Mesothelial cell of epicardium (in vitro differentiated cells): ENCODE results near the gene PLCB4. TPM values are rescaled to one million over a fixed set of nuclear protein-coding genes. Genes with fewer than 3 reads are reported as not detected.

ENCODE experiments used
- DNase-seq, 2 experiments: peaks; one replicate each; pipeline ENCODE4 v3.0.0; 2021; ENCODE audit warnings: low spot score in 2 of 2; ENCODE audit not compliant: unreplicated experiment in 2 of 2
- H3K27ac Mint-ChIP-seq: 2 replicates; pipeline ENCODE4 v1.8.0; 2021; ENCODE audit warnings: mixed read lengths
- H3K27me3 Mint-ChIP-seq: 2 replicates; pipeline ENCODE4 v1.8.0; 2021; ENCODE audit warnings: low read depth, mixed read lengths
- H3K36me3 Mint-ChIP-seq: 2 replicates; pipeline ENCODE4 v1.8.0; 2021; ENCODE audit warnings: mixed read lengths
- H3K4me1 Mint-ChIP-seq: 2 replicates; pipeline ENCODE4 v1.8.0; 2021; ENCODE audit warnings: mixed read lengths
- H3K4me3 Mint-ChIP-seq: 2 replicates; pipeline ENCODE4 v1.8.0; 2021; ENCODE audit warnings: mild to moderate bottlenecking, moderate library complexity, mixed read lengths
- H3K9me3 Mint-ChIP-seq: 2 replicates; pipeline ENCODE4 v1.8.0; 2021; ENCODE audit warnings: mixed read lengths
- total RNA-seq: library from RNA; stranded (reverse); gene quantifications from 3 replicates; pipeline ENCODE4 v1.2.1, GENCODE V29; 2021
- TF ChIP-seq, protein P1 (sequence below): fragments of 200-600 bp; sonication (generic); IDR thresholded peaks from one replicate; pipeline ENCODE4 v1.5.0; 2021; ENCODE audit warnings: antibody characterized with exemption; ENCODE audit not compliant: unreplicated experiment

PLCB4 gene
- total RNA-seq, 1 donor from 2014 or later, result 14.0 TPM

DNA sequence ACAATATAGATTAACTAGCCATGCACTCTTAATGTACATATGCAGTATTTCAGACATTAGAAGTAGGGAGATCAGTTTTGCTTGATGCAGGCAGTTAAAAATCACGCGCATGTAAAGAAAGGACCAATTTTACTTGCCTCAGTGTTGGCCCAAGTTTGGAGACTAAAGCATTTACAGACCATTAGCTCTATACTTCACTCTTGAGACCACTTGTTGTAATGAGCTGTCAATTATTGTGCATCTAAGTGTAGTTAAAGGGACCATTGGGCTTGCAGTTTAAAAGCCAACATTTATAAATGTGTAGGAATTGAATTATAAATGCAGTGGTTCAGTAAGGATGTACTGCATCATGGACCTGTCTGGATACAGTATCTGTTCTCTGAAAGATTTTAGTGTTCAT is 53.7 kb downstream of the PLCB4 start:
- H3K36me3 Mint-ChIP-seq, result no peaks in the 10 kb centered on the region
- TF ChIP-seq, protein P1, sequence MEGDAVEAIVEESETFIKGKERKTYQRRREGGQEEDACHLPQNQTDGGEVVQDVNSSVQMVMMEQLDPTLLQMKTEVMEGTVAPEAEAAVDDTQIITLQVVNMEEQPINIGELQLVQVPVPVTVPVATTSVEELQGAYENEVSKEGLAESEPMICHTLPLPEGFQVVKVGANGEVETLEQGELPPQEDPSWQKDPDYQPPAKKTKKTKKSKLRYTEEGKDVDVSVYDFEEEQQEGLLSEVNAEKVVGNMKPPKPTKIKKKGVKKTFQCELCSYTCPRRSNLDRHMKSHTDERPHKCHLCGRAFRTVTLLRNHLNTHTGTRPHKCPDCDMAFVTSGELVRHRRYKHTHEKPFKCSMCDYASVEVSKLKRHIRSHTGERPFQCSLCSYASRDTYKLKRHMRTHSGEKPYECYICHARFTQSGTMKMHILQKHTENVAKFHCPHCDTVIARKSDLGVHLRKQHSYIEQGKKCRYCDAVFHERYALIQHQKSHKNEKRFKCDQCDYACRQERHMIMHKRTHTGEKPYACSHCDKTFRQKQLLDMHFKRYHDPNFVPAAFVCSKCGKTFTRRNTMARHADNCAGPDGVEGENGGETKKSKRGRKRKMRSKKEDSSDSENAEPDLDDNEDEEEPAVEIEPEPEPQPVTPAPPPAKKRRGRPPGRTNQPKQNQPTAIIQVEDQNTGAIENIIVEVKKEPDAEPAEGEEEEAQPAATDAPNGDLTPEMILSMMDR, result no peak

DNA sequence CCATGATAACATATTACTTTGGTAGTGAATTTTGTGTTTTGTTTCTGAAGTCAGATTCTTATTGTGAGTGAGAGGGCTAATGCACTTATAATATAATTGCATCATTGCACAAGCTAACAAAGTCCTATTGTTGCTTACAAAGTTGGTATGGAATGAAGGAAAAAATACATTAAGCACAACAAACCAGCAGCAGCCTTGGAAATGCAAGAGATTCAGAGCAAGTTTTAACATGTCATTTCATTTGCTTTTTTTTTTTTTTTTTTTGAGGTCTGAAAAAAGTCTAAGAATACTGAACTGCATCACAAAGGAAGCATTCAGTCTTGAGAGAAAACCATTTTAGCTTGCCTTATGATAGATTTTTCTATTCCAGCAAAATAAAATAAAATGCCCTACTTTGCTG is 57.6 kb downstream of the PLCB4 start:
- Mint-ChIP-seq H3K27ac (peak overlapping the region; percentile 75), H3K36me3 (peaks cover 1% of the 10 kb centered on the region), H3K9me3 (no peaks in the 10 kb centered on the region), H3K27me3 (no peaks in the 10 kb centered on the region), H3K4me3 (no peak overlapping the region), H3K4me1 (peaks cover 29% of the 10 kb centered on the region)
- no peak for DNase-seq
- TF ChIP-seq, protein P1, result no peak

More for the DNA sequence above, 53.7 kb downstream of the PLCB4 start:
- no peak for DNase-seq
- Mint-ChIP-seq H3K27me3 (no peaks in the 10 kb centered on the region), H3K27ac (no peak overlapping the region), H3K4me3 (no peak overlapping the region), H3K9me3 (no peaks in the 10 kb centered on the region), H3K4me1 (peaks cover 23% of the 10 kb centered on the region)

DNA sequence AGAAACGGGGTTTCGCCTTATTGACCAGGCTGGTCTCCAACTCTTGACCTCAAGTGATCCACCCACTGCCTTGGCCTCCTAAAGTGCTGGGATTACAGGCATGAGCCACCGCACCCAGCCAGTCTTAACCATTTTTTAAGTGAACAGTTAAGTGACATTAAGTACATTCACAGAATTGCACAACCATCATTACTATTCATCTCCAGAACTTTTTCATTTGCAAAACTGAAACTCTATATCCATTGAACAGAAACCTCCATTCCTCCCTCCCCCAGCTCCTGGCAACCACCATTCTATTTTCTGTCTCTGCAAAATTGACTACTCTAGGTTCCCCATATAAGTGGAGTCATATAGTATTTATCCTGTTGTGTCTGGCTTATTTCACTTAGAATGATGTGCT is 59.7 kb downstream of the PLCB4 start:
- Mint-ChIP-seq H3K4me3 (no peak overlapping the region), H3K4me1 (peaks cover 27% of the 10 kb centered on the region), H3K27me3 (no peaks in the 10 kb centered on the region), H3K27ac (no peak overlapping the region), H3K36me3 (peaks cover 1% of the 10 kb centered on the region), H3K9me3 (peaks cover 3% of the 10 kb centered on the region)
- TF ChIP-seq, protein P1, result no peak
- no peak for DNase-seq

DNA sequence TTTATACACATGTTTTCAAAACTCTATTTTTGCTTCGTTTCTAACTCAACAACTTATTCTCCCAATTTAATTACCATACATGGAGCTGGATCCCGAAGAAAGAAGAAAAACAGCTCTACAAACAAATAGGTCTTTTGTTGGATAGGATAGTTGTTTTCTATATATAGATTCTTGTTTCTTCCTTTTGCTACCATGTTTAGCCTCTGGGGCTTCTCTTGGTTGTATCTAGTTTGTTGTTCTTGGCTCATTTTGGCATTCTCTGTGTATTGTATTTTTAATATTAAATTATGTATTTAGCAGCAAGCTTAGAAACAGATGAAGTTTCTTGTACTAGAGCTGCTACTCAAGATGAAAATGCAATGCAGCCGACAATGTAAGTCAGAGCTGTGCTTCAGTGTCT is 60.9 kb downstream of the PLCB4 start:
- no peak for DNase-seq
- no peak overlapping the region for H3K4me3 Mint-ChIP-seq
- TF ChIP-seq, protein P1, result no peak
- H3K27ac Mint-ChIP-seq, result peak overlapping the region; percentile 64
- H3K36me3 Mint-ChIP-seq, result peaks cover 1% of the 10 kb centered on the region
- H3K4me1 Mint-ChIP-seq, result peaks cover 27% of the 10 kb centered on the region
- H3K9me3 Mint-ChIP-seq, result peaks cover 3% of the 10 kb centered on the region
- H3K27me3 Mint-ChIP-seq, result no peaks in the 10 kb centered on the region

DNA sequence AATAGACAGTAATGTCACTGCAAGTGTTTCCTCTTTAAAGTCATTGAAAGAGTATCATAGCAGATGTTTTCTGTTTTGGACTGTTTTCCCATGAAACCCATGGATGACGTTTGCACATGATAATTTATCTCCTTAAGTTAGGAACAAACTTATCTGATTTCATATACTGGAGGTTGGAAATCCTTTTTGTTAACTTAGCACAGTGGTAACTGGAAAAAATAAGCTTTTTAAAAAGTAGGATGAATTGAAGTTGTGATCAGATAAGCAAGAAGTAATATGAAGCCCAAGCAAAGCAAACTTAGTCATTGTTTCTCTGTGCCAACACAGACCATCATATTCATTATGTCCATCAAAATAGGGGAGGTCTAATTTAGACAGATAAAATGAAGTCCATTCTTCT is 61.6 kb downstream of the PLCB4 start:
- peak overlapping the region; percentile 64 for H3K27ac Mint-ChIP-seq
- TF ChIP-seq, protein P1, result no peak
- H3K9me3 Mint-ChIP-seq, result peaks cover 3% of the 10 kb centered on the region
- peaks cover 1% of the 10 kb centered on the region for H3K36me3 Mint-ChIP-seq
- H3K4me1 Mint-ChIP-seq, result peaks cover 27% of the 10 kb centered on the region
- no peaks in the 10 kb centered on the region for H3K27me3 Mint-ChIP-seq
- no peak for DNase-seq
- no peak overlapping the region for H3K4me3 Mint-ChIP-seq

DNA sequence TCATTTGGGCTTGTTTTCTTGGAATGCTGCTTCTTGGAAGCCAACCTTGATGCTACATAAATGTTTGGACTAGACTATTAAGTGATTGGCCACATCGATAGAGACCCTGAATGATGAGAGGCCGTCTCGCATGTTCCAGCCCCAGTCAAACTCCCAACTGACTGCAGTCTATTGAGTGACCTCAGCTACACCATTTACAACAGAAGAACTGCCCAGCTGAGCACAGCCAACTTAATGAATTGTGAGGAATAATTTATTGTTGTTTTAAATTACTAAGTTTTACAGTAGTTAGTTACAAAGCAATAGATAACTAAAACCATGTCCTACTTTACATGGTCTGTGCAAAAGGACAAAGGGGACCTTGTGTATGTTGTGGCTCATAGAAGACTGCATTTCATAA is 63.0 kb downstream of the PLCB4 start:
- Mint-ChIP-seq H3K27me3 (no peaks in the 10 kb centered on the region), H3K36me3 (peaks cover 1% of the 10 kb centered on the region), H3K27ac (no peak overlapping the region), H3K4me1 (peaks cover 20% of the 10 kb centered on the region), H3K4me3 (no peak overlapping the region), H3K9me3 (peaks cover 3% of the 10 kb centered on the region)
- DNase-seq, result no peak
- TF ChIP-seq, protein P1, result no peak
